Measurements from ENCODE around the gene GTPBP3. TPM values are rescaled to one million over a fixed set of nuclear protein-coding genes. Genes with fewer than 3 reads are reported as not detected.

Gene GTPBP3
- total RNA-seq, 1 experiment from 2014 or later, result 62.9 TPM

GRCh38 chr19:17319473-17320238 lies 17.7 kb upstream of the GTPBP3 start:
- H3K9me3 Mint-ChIP-seq, result no peaks in the 10 kb centered on the region
- Histone ChIP-seq H2BK15ac (ENCODE audit: low read depth, low read length) (no peak overlapping the region), H4K20me1 (ENCODE audit: control insufficient read depth, insufficient read depth, insufficient read length) (no peaks in the 10 kb centered on the region), H3K27ac (ENCODE audit: insufficient read length, low read depth, low read length) (no peak overlapping the region), H3K79me1 (ENCODE audit: insufficient read depth, low read depth, low read length, poor library complexity, severe bottlenecking) (no peaks in the 10 kb centered on the region), H2AK5ac (ENCODE audit: insufficient read length, low read length) (no peak overlapping the region), H3K9me3 (ENCODE audit: control insufficient read depth, low read depth, low read length) (no peaks in the 10 kb centered on the region), H2BK120ac (ENCODE audit: low read depth, low read length, poor library complexity, severe bottlenecking) (no peak overlapping the region), H3K14ac (ENCODE audit: insufficient read depth, low read length) (no peak overlapping the region), H3K18ac (ENCODE audit: insufficient read length, low read depth, low read length) (no peak overlapping the region), H3K27me3 (ENCODE audit: insufficient read depth, low read length) (no peaks in the 10 kb centered on the region), H3K9ac (ENCODE audit: extremely low read depth, insufficient read length, low read length) (no peak overlapping the region), H4K91ac (ENCODE audit: insufficient read length, low read depth, low read length) (no peak overlapping the region), H3K56ac (ENCODE audit: insufficient read length, low read depth, low read length) (no peak overlapping the region), H3K4me2 (ENCODE audit: insufficient read depth, insufficient read length, low read length) (no peak overlapping the region), H3K23me2 (ENCODE audit: insufficient read length, low read depth, low read length, poor library complexity, severe bottlenecking) (no peaks in the 10 kb centered on the region), H3T11ph (ENCODE audit: low read length) (no peak overlapping the region), H3K4me1 (ENCODE audit: insufficient read depth, low read length) (no peaks in the 10 kb centered on the region), H2BK5ac (ENCODE audit: insufficient read length, low read length) (no peak overlapping the region), H3K23ac (ENCODE audit: insufficient read length, low read depth, low read length) (no peak overlapping the region), H3K79me2 (ENCODE audit: insufficient read depth, low read length) (no peaks in the 10 kb centered on the region), H3K4ac (ENCODE audit: low read depth, low read length) (no peak overlapping the region), H2BK12ac (ENCODE audit: insufficient read length, low read depth, low read length) (no peak overlapping the region), H4K5ac (ENCODE audit: insufficient read length, low read depth, low read length) (no peak overlapping the region), H2BK20ac (ENCODE audit: low read depth, low read length, poor library complexity, severe bottlenecking) (no peak overlapping the region), H2AFZ (ENCODE audit: low read length) (no peak overlapping the region), H4K8ac (replicated peaks; ENCODE audit: insufficient read length, low read depth, low read length) (no peak overlapping the region)
- H3K4me1 Mint-ChIP-seq, result peaks cover 3% of the 10 kb centered on the region in 2 experiments; a peak in 2 of 4 replicates
- no CpG with 5 or more reads among the region's 40 CpGs for WGBS (ENCODE audit: extremely low coverage, insufficient read length, low lambda C conversion rate)
- H3K27ac Mint-ChIP-seq, result no peak overlapping the region; a peak in 1 of 7 replicates
- peaks cover 22 to 50% (median 34%) of the 10 kb centered on the region in 3 experiments; a peak in 6 of 7 replicates for H3K36me3 Mint-ChIP-seq (ENCODE audit: insufficient read depth in 1 of 3, low read depth in 3 of 3)
- peaks cover 2% of the 10 kb centered on the region; the same call in 1 of the 2 replicates for H3K27me3 Mint-ChIP-seq (ENCODE audit: low read depth)
- DNase-seq, result no peak
- no peak overlapping the region for H3K4me3 Mint-ChIP-seq
- TF ChIP-seq CTCF (conservative IDR thresholded peaks at IDR 0.05), result no peak

Measured in H9 (cell line).